Middle frontal gyrus (tissue), 1 donor: Measurements from ENCODE around the gene EYS.
"Not testable (repeated sequence)": the region's sequence is repeated elsewhere in the genome, so short reads cannot be mapped to it uniquely, and the experiment has no call there.

Source experiments
- DNase-seq: peaks from one replicate; pipeline ENCODE4 v3.0.0-alpha.2; 2015; ENCODE audit warnings: low spot score; ENCODE audit errors: extremely low spot score

EYS gene

GRCh38 chr6:64000818-64001491 is 1706.1 kb downstream of the EYS start:
- DNase-seq = no peak

GRCh38 chr6:63999613-64000012 is 1707.4 kb downstream of the EYS start:
- DNase-seq = no peak

- no peak for DNase-seq
Measured at GRCh38 chr6:63998991-63999390, 1708.0 kb downstream of the EYS start.

GRCh38 chr6:63997734-63998133 is 1709.3 kb downstream of the EYS start:
- DNase-seq = no peak

- no peak for DNase-seq
Measured at GRCh38 chr6:63997221-63997620, 1709.8 kb downstream of the EYS start.

- no peak for DNase-seq
Measured at GRCh38 chr6:63985223-63985622, 1721.8 kb downstream of the EYS start.

- no peak for DNase-seq
Measured at GRCh38 chr6:63975699-63976098, 1731.3 kb downstream of the EYS start.

- DNase-seq = no peak
Measured at GRCh38 chr6:63968650-63969049, 1738.4 kb downstream of the EYS start.

- DNase-seq = peak; percentile 7
Measured at GRCh38 chr6:63964366-63964765, 1742.7 kb downstream of the EYS start.

GRCh38 chr6:63963769-63964315 is 1743.2 kb downstream of the EYS start:
- DNase-seq = no peak

GRCh38 chr6:63953336-63954021 is 1753.5 kb downstream of the EYS start:
- not testable (repeated sequence) for DNase-seq

- DNase-seq = no peak
Measured at GRCh38 chr6:63947792-63948529, 1759.1 kb downstream of the EYS start.

GRCh38 chr6:63945987-63946386 is 1761.0 kb downstream of the EYS start:
- DNase-seq = no peak

GRCh38 chr6:63943826-63944225 is 1763.2 kb downstream of the EYS start:
- DNase-seq = no peak

- no peak for DNase-seq
Measured at GRCh38 chr6:63941747-63942470, 1765.1 kb downstream of the EYS start.

GRCh38 chr6:63940056-63940455 is 1767.0 kb downstream of the EYS start:
- no peak for DNase-seq

- DNase-seq = no peak
Measured at GRCh38 chr6:63936399-63936798, 1770.6 kb downstream of the EYS start.

- no peak for DNase-seq
Measured at GRCh38 chr6:63935732-63936131, 1771.3 kb downstream of the EYS start.

- not testable (repeated sequence) for DNase-seq
Measured at GRCh38 chr6:63933948-63934347, 1773.1 kb downstream of the EYS start.

GRCh38 chr6:63930848-63931247 is 1776.2 kb downstream of the EYS start:
- DNase-seq = no peak

GRCh38 chr6:63929111-63929510 is 1777.9 kb downstream of the EYS start:
- no peak for DNase-seq
